T-cell (primary cell): ENCODE measurements around the gene MIPOL1. TPM values are rescaled to one million over a fixed set of nuclear protein-coding genes. Genes with fewer than 3 reads are reported as not detected.
"Not testable (repeated sequence)": the region's sequence is repeated elsewhere in the genome, so short reads cannot be mapped to it uniquely, and the experiment has no call there.

Experiments used
- ATAC-seq, 4 experiments: fragments of 200-7000 bp in 3 of 4; fragments of 150-1000 bp in 1 of 4; cut with Tn5 transposase; replicated peaks in 1 of 4; 1 replicate in 3 of 4; 2 replicates in 1 of 4; pipeline ENCODE4 v1.10.0; 2021; ENCODE audit warnings: moderate library complexity in 3 of 4, mild to moderate bottlenecking in 2 of 4, moderate number of reproducible peaks in 1 of 4
- CTCF ChIA-PET, 2 donors: fragments of 300-600 bp; sonication (Branson Sonifier 250); formaldehyde crosslinking; loops; one replicate each; lab custom pipeline; 2022; ENCODE audit warnings: antibody characterized with exemption in 2 of 2; lab: Charles Lee
- POLR2A ChIA-PET, 2 donors: fragments of 300-600 bp; sonication (Branson Sonifier 250); formaldehyde crosslinking; loops; one replicate each; lab custom pipeline; 2022; ENCODE audit warnings: antibody characterized with exemption in 2 of 2; lab: Charles Lee
- DNase-seq, 35 experiments: peaks; one replicate each; pipeline versions ENCODE4 v3.0.0 to v3.0.0-alpha.2; 2013 to 2023
- H3K27ac ChIP-seq: one replicate; pipeline ENCODE4 v1.5.1; 2013; ENCODE audit warnings: low read length
- H3K27me3 ChIP-seq, 2 experiments: replicated peaks in 1 of 2; 1 replicate in 1 of 2; 2 replicates in 1 of 2; pipeline versions ENCODE4 v1.6.1 to v1.7.0; 2013; ENCODE audit warnings: low read length in 1 of 2, mixed read lengths in 1 of 2; ENCODE audit not compliant: control insufficient read depth in 2 of 2, insufficient read depth in 2 of 2; ENCODE audit errors: extremely low read depth in 1 of 2
- H3K36me3 ChIP-seq, 2 donors: 1 replicate in 1 of 2; 2 replicates in 1 of 2; pipeline versions ENCODE4 v1.6.1 to v1.7.0; 2013; ENCODE audit warnings: low read length in 1 of 2; ENCODE audit not compliant: control insufficient read depth in 2 of 2, insufficient read depth in 1 of 2; ENCODE audit errors: extremely low read depth in 1 of 2
- H3K4me1 ChIP-seq, 2 experiments: 1 replicate in 1 of 2; 2 replicates in 1 of 2; pipeline versions ENCODE4 v1.6.1 to v1.7.0; 2013; ENCODE audit warnings: low read length in 2 of 2, mixed read lengths in 1 of 2; ENCODE audit not compliant: insufficient read depth in 2 of 2, control insufficient read depth in 1 of 2; ENCODE audit errors: extremely low read depth in 1 of 2
- H3K4me3 ChIP-seq, 2 donors: 1 replicate in 1 of 2; 2 replicates in 1 of 2; pipeline versions ENCODE4 v1.5.1 to v1.7.0; 2013; ENCODE audit warnings: mild to moderate bottlenecking in 2 of 2, low read length in 1 of 2, moderate library complexity in 1 of 2; ENCODE audit not compliant: control insufficient read depth in 1 of 2; ENCODE audit errors: extremely low read depth in 1 of 2
- H3K9me3 ChIP-seq: 2 replicates; pipeline ENCODE4 v1.7.0; 2013
- H3K27ac Mint-ChIP-seq, 2 donors: one replicate each; pipeline ENCODE4 v1.8.0; 2020 to 2021; ENCODE audit warnings: mild to moderate bottlenecking in 2 of 2, mixed read lengths in 2 of 2
- H3K27me3 Mint-ChIP-seq, 2 donors: one replicate each; pipeline ENCODE4 v1.8.0; 2021 to 2022; ENCODE audit warnings: mixed read lengths in 2 of 2
- H3K36me3 Mint-ChIP-seq: one replicate; pipeline ENCODE4 v1.8.0; 2021; ENCODE audit warnings: mixed read lengths
- H3K4me1 Mint-ChIP-seq, 3 donors: one replicate each; pipeline ENCODE4 v1.8.0; 2020 to 2022; ENCODE audit warnings: mixed read lengths in 3 of 3, mild to moderate bottlenecking in 1 of 3
- H3K4me3 Mint-ChIP-seq, 3 donors: one replicate each; pipeline ENCODE4 v1.8.0; 2020 to 2022; ENCODE audit warnings: mild to moderate bottlenecking in 3 of 3, mixed read lengths in 3 of 3, moderate library complexity in 3 of 3
- H3K9me3 Mint-ChIP-seq, 3 donors: one replicate each; pipeline ENCODE4 v1.8.0; 2020 to 2022; ENCODE audit warnings: mixed read lengths in 3 of 3
- WGBS: methylation state at CpG from one replicate; pipeline ENCODE4 v1.1.5; 2013; ENCODE audit warnings: missing lambda C conversion rate; ENCODE audit not compliant: insufficient coverage; 5-methylcytosine and 5-hydroxymethylcytosine counted together
- total RNA-seq, 35 experiments: library from RNA in 6 of 35; stranded (reverse) in 6 of 35; fragments of 120-200 nt in 1 of 35; gene quantifications; one replicate each; pipeline versions ENCODE4 v1.2.1 to v1.2.4 and lab custom pipeline; 2013 to 2026

Gene MIPOL1
- total RNA-seq, 5 donors from 2014 or later (not counting 1 experiment from before 2014, with no cell fraction given): 0.20 to 0.49 (median 0.29) TPM; not detected in 1

GRCh38 chr14:37215345-37215744 is 17.6 kb downstream of the MIPOL1 start:
- peaks cover 0 to 15% (median 2%) of the 10 kb centered on the region in 3 donors for H3K9me3 Mint-ChIP-seq
- Histone ChIP-seq H3K9me3 (no peaks in the 10 kb centered on the region), H3K4me3 (no peak overlapping the region), H3K27me3 (no peaks in the 10 kb centered on the region), H3K27ac (no peak overlapping the region), H3K4me1 (no peaks in the 10 kb centered on the region), H3K36me3 (no peaks in the 10 kb centered on the region)
- WGBS: no CpG with 5 or more reads among the region's 3 CpGs
- H3K4me1 Mint-ChIP-seq: no peaks in the 10 kb centered on the region
- ChIA-PET CTCF (no interaction called here), POLR2A (no interaction called here)
- H3K4me3 Mint-ChIP-seq: no peak overlapping the region
- no peaks in the 10 kb centered on the region for H3K27me3 Mint-ChIP-seq
- H3K36me3 Mint-ChIP-seq: no peaks in the 10 kb centered on the region
- H3K27ac Mint-ChIP-seq: no peak overlapping the region
- no peak for ATAC-seq
- no peak for DNase-seq

GRCh38 chr14:37221073-37221472 is 23.3 kb downstream of the MIPOL1 start:
- ATAC-seq (no peak), DNase-seq (no peak)
- WGBS: 20% methylated on average over 1 of the region's 3 CpGs
- Mint-ChIP-seq H3K4me3 (no peak overlapping the region), H3K4me1 (no peaks in the 10 kb centered on the region), H3K36me3 (no peaks in the 10 kb centered on the region), H3K27me3 (no peaks in the 10 kb centered on the region), H3K27ac (no peak overlapping the region), H3K9me3 (peaks cover 8 to 10% (median 10%) of the 10 kb centered on the region in 3 donors)
- H3K4me1 ChIP-seq: no peaks in the 10 kb centered on the region
- no peak overlapping the region for H3K27ac ChIP-seq
- ChIA-PET POLR2A (no interaction called here), CTCF (no interaction called here)
- no peaks in the 10 kb centered on the region for H3K27me3 ChIP-seq
- H3K36me3 ChIP-seq: no peaks in the 10 kb centered on the region
- no peak overlapping the region for H3K4me3 ChIP-seq
- no peaks in the 10 kb centered on the region for H3K9me3 ChIP-seq

DNA sequence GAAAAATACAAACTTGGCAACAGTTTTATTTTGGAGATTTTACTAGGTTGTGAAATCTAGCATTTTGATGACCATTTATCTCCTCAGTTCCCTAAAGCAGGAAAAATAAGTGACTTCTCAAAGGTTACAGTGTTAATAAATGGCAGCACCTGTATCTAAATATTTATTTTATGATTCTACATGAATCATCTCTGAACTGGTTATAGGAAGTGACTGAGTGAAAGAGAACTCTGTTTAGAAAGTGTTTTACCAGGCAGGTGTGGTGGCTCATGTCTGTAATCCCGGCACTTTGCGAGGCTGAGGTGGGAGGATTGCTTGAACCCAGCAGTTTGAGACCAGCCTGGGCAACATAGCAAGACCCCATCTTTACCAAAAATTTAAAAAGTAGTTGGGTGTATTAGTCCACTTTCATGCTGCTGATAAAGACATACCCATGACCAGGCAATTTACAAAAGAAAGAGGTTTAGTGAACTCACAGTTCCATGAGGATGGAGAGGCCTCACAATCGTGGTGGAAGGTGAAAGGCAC is 26.3 kb downstream of the MIPOL1 start:
- Histone ChIP-seq H3K27ac (no peak overlapping the region), H3K9me3 (no peaks in the 10 kb centered on the region), H3K4me3 (no peak overlapping the region), H3K36me3 (no peaks in the 10 kb centered on the region), H3K4me1 (no peaks in the 10 kb centered on the region), H3K27me3 (no peaks in the 10 kb centered on the region)
- no peaks in the 10 kb centered on the region for H3K36me3 Mint-ChIP-seq
- H3K27me3 Mint-ChIP-seq: no peaks in the 10 kb centered on the region
- H3K4me1 Mint-ChIP-seq: no peaks in the 10 kb centered on the region
- POLR2A ChIA-PET: no interaction called here
- no peak overlapping the region for H3K4me3 Mint-ChIP-seq
- ATAC-seq (no peak), DNase-seq (no peak)
- CTCF ChIA-PET: no interaction called here
- no CpG with 5 or more reads among the region's 3 CpGs for WGBS
- H3K9me3 Mint-ChIP-seq: peaks cover 10 to 14% (median 10%) of the 10 kb centered on the region in 3 donors
- no peak overlapping the region for H3K27ac Mint-ChIP-seq

DNA sequence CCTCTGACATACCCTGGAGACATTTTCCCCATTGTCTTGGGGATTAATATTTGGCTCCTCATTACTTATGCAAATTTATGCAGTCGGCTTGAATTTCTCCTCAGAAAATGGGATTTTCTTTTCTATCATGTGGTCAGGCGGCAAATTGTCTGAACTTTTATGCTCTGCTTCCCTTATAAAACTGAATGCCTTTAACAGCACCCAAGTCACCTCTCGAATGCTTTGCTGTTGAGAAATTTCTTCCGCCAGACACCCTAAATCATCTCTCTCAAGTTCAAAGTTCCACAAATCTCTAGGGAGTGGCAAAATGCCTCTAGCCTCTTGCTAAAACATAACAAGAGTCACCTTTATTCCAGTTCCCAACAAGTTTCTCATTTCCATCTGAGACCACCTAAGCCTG is 27.9 kb downstream of the MIPOL1 start:
- H3K4me3 ChIP-seq, H3K27me3 ChIP-seq, H3K4me1 ChIP-seq, ATAC-seq, H3K4me1 Mint-ChIP-seq, CTCF ChIA-PET, H3K36me3 ChIP-seq, H3K27me3 Mint-ChIP-seq, POLR2A ChIA-PET, H3K27ac Mint-ChIP-seq, H3K27ac ChIP-seq, DNase-seq, H3K4me3 Mint-ChIP-seq, H3K9me3 ChIP-seq, H3K36me3 Mint-ChIP-seq: not testable (repeated sequence)
- WGBS: 95% methylated on average over 4 of the region's 4 CpGs
- H3K9me3 Mint-ChIP-seq: peaks cover 10 to 14% (median 10%) of the 10 kb centered on the region in 3 donors

DNA sequence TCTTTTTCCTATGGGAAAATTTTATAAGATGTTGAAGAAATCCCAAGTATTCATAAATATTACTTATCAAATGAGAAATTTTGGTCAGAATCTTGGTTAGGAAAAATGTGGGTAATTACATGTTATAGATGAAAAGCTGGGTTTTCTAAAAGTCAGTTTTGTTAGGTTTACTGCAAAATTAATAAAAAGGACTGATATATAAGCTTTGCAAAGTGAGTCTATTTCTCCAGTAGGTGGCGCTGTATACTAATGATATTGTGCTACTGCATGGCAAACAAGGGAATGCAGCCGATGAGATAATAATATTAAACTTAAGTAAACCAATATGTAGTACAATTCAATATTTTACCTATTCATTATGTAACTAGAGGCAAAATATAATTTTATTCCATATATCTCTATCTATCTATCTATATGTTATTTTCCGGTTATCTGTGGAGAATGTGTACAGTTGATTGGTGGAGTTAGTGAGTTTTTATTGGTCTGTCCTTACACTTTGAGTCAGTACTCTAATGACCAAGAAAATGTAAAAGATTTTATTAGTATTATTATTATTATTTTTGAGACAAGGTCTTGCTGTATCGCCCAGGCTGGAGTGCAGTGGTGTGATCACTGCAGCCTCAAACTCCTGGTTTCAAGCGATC is 32.9 kb downstream of the MIPOL1 start:
- H3K4me1 Mint-ChIP-seq: no peaks in the 10 kb centered on the region
- peak in 1 of 35 experiments; percentile 45 for DNase-seq
- H3K4me3 Mint-ChIP-seq: no peak overlapping the region
- H3K27ac ChIP-seq: no peak overlapping the region
- H3K36me3 ChIP-seq: no peaks in the 10 kb centered on the region
- H3K36me3 Mint-ChIP-seq: no peaks in the 10 kb centered on the region
- CTCF ChIA-PET: interaction anchor here (0.8 to 1.7 kb wide), 3 partner anchors 9 to 16 kb away, joined by 3 to 4 read pairs (median 3); no protein-coding TSS in a partner anchor
- no CpG with 5 or more reads among the region's 5 CpGs for WGBS
- ATAC-seq: no peak
- H3K27me3 Mint-ChIP-seq: no peaks in the 10 kb centered on the region
- no peaks in the 10 kb centered on the region for H3K9me3 ChIP-seq
- no peak overlapping the region for H3K27ac Mint-ChIP-seq
- H3K4me1 ChIP-seq: no peaks in the 10 kb centered on the region
- H3K9me3 Mint-ChIP-seq: peaks cover 3 to 9% (median 6%) of the 10 kb centered on the region in 3 donors
- H3K4me3 ChIP-seq: no peak overlapping the region
- H3K27me3 ChIP-seq: no peaks in the 10 kb centered on the region
- POLR2A ChIA-PET: no interaction called here

DNA sequence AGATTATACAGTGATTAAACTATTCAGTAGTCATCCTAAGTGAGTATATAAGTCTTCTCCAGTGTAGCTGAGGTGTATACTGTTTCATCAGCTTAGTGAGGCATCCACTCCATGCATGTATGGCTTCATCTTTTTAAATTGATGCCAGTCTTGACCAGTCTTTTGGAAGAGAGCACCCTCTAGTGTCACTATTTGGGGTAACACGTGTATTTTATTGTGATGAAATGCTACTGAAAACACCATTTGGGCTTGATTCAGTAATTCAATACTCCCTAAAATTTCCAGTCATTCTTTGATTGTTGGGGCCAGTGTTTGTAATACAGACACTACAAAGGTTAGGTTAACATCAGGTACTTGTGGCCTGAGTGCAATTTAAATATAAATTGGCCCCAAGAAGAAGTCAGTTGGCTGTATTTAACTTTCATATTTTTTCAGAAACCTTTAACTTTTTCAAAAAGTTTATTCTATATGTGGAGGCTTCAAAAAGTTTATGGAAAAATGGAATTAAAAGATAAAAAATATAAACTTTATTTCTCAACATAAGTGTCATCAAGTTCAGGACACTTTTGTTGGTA is 35.3 kb downstream of the MIPOL1 start:
- H3K36me3 Mint-ChIP-seq: no peaks in the 10 kb centered on the region
- DNase-seq (peak in 1 of 35 experiments; percentile 2), ATAC-seq (no peak)
- Histone ChIP-seq H3K9me3 (no peaks in the 10 kb centered on the region), H3K27ac (no peak overlapping the region), H3K27me3 (no peaks in the 10 kb centered on the region), H3K4me3 (no peak overlapping the region), H3K4me1 (no peaks in the 10 kb centered on the region), H3K36me3 (no peaks in the 10 kb centered on the region)
- no peak overlapping the region for H3K27ac Mint-ChIP-seq
- WGBS: no CpG with 5 or more reads among the region's 1 CpG
- H3K27me3 Mint-ChIP-seq: no peaks in the 10 kb centered on the region
- ChIA-PET POLR2A (no interaction called here), CTCF (interaction anchor here in 1 of 2 donors (1.0 kb wide), 1 partner anchor 14 kb away, joined by 3 read pairs; no protein-coding TSS in a partner anchor)
- no peaks in the 10 kb centered on the region for H3K9me3 Mint-ChIP-seq
- no peaks in the 10 kb centered on the region for H3K4me1 Mint-ChIP-seq
- no peak overlapping the region for H3K4me3 Mint-ChIP-seq
